Sciatic nerve (tissue), 2 donors: ENCODE measurements around the gene CSNK2A1. TPM values are rescaled to one million over a fixed set of nuclear protein-coding genes. Genes with fewer than 3 reads are reported as not detected.

Source experiments
- ATAC-seq: fragments of 200-7000 bp; cut with Tn5 transposase; one replicate; pipeline ENCODE4 v1.9.1; 2020; ENCODE audit warnings: mild to moderate bottlenecking, moderate library complexity
- DNase-seq: peaks from one replicate; pipeline ENCODE4 v3.0.0-alpha.2; 2020; ENCODE audit warnings: low spot score
- intact Hi-C: fragments of 100-400 bp; cut with DNase I; formaldehyde crosslinking; loops from one replicate; pipeline ENCODE4 v1.14.2; 2022
- total RNA-seq: library from RNA; stranded (reverse); fragmentation: NEBNext Ultra II Directional; extraction: Animal tissue kit (Norgen Biotek cat#: 25700); gene quantifications from one replicate; pipeline ENCODE4 v1.2.1, GENCODE V29; 2021
- donor health status: DM: no; HTN: no; CAD: no.
- donor health status: DM: no; HTN: no; CAD: no.

CSNK2A1 gene
- total RNA-seq, 1 donor from 2014 or later = 91.4 TPM

GRCh38 chr20:426566-426965 is 117.0 kb downstream of the CSNK2A1 start:
- ATAC-seq (no peak), DNase-seq (no peak)
- intact Hi-C loops = no loop called here

Other genes with a start within 250 kb of the CSNK2A1 start
- gene ZCCHC3, start 246.2 kb downstream of the CSNK2A1 start, total RNA-seq = 15.6 TPM
- 17.0 TPM for gene SOX12, start 218.2 kb downstream of the CSNK2A1 start, total RNA-seq
- 39.6 TPM for gene NRSN2, start 196.7 kb downstream of the CSNK2A1 start, total RNA-seq
- 6.2 TPM for gene TRIB3, start 163.0 kb downstream of the CSNK2A1 start, total RNA-seq
- 72.7 TPM for gene RBCK1, start 135.5 kb downstream of the CSNK2A1 start, total RNA-seq
- gene TBC1D20, start 81.3 kb downstream of the CSNK2A1 start, total RNA-seq = 32.5 TPM
- 2.1 TPM for gene TCF15, start 66.5 kb upstream of the CSNK2A1 start, total RNA-seq
- gene SRXN1, start 109.4 kb upstream of the CSNK2A1 start, total RNA-seq = 15.4 TPM
- gene SCRT2, start 132.0 kb upstream of the CSNK2A1 start, total RNA-seq = not detected
- gene SLC52A3, start 224.7 kb upstream of the CSNK2A1 start, total RNA-seq = 1.4 TPM